GM12872 (cell line): ENCODE results near the gene RAD51B.
A peak's percentile ranks its signal among the peaks of the same experiment; 100 is the strongest.

Source experiments
- CTCF ChIP-seq: IDR thresholded peaks from 3 replicates; pipeline ENCODE4 v1.5.1; 2011; ENCODE audit warnings: low read depth, mild to moderate bottlenecking, low read length, moderate library complexity; ENCODE audit not compliant: insufficient read depth

Gene RAD51B

GRCh38 chr14:68652433-68652690, 832.8 kb downstream of the RAD51B start:
- no peak for TF ChIP-seq CTCF

- no peak for TF ChIP-seq CTCF
Observed at GRCh38 chr14:68653108-68653507, 833.5 kb downstream of the RAD51B start.

GRCh38 chr14:68653804-68654203, 834.2 kb downstream of the RAD51B start:
- no peak for TF ChIP-seq CTCF

- TF ChIP-seq CTCF: no peak
Observed at GRCh38 chr14:68654471-68654941, 834.9 kb downstream of the RAD51B start.

- TF ChIP-seq CTCF: no peak
Observed at GRCh38 chr14:68655021-68655831, 835.6 kb downstream of the RAD51B start.

- TF ChIP-seq CTCF: peak; percentile 22; the same call in 1 of the 3 replicates
Observed at GRCh38 chr14:68655911-68656316, 836.3 kb downstream of the RAD51B start.

GRCh38 chr14:68656452-68656851, 836.9 kb downstream of the RAD51B start:
- TF ChIP-seq CTCF: no peak
